ENCODE results near the gene ZEB1.
"Not testable (repeated sequence)": the region's sequence is repeated elsewhere in the genome, so short reads cannot be mapped to it uniquely, and the experiment has no call there.

ZEB1 gene

GRCh38 chr10:31399631-31400030, 80.6 kb downstream of the ZEB1 start:
- DNase-seq (ENCODE audit: low read depth), result no peak
- no peak overlapping the region for H3K4me3 ChIP-seq (ENCODE audit: low read length)
- TF ChIP-seq, protein P1, sequence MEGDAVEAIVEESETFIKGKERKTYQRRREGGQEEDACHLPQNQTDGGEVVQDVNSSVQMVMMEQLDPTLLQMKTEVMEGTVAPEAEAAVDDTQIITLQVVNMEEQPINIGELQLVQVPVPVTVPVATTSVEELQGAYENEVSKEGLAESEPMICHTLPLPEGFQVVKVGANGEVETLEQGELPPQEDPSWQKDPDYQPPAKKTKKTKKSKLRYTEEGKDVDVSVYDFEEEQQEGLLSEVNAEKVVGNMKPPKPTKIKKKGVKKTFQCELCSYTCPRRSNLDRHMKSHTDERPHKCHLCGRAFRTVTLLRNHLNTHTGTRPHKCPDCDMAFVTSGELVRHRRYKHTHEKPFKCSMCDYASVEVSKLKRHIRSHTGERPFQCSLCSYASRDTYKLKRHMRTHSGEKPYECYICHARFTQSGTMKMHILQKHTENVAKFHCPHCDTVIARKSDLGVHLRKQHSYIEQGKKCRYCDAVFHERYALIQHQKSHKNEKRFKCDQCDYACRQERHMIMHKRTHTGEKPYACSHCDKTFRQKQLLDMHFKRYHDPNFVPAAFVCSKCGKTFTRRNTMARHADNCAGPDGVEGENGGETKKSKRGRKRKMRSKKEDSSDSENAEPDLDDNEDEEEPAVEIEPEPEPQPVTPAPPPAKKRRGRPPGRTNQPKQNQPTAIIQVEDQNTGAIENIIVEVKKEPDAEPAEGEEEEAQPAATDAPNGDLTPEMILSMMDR (conservative IDR thresholded peaks at IDR 0.05; ENCODE audit: low read depth, low read length), result no peak

DNA sequence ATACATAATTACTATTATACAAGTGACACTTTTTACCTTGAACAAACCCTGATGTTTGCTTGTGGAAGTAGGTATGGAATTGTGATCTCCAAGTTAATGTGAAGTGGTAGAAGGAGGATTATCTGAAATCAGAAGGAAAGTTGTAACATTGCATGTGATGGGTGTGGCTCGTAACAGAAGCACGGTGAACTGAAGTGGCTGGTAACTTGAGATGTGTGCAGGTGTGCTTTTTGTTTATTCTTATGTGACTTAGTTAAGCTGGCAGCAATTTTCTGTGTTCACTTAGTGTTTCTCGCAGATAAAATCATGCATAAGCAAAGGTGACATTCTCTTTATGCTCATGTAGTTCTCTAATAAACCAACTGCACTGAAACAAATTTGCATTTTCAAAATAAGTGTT, 82.3 kb downstream of the ZEB1 start:
- H3K4me3 ChIP-seq (ENCODE audit: low read length), result no peak overlapping the region
- DNase-seq (ENCODE audit: low read depth), result no peak
- TF ChIP-seq, protein P1 (conservative IDR thresholded peaks at IDR 0.05; ENCODE audit: low read depth, low read length), result no peak

GRCh38 chr10:31404640-31405039, 85.6 kb downstream of the ZEB1 start:
- H3K4me3 ChIP-seq (ENCODE audit: low read length), result no peak overlapping the region
- TF ChIP-seq, protein P1 (conservative IDR thresholded peaks at IDR 0.05; ENCODE audit: low read depth, low read length), result no peak
- no peak for DNase-seq (ENCODE audit: low read depth)

GRCh38 chr10:31405829-31406228, 86.8 kb downstream of the ZEB1 start:
- not testable (repeated sequence) for DNase-seq (ENCODE audit: low read depth); H3K4me3 ChIP-seq (ENCODE audit: low read length)

GRCh38 chr10:31412397-31412796, 93.4 kb downstream of the ZEB1 start:
- DNase-seq (ENCODE audit: low read depth); H3K4me3 ChIP-seq (ENCODE audit: low read length): not testable (repeated sequence)

GRCh38 chr10:31413325-31413724, 94.3 kb downstream of the ZEB1 start:
- no peak overlapping the region for H3K4me3 ChIP-seq (ENCODE audit: low read length)
- TF ChIP-seq, protein P1 (conservative IDR thresholded peaks at IDR 0.05; ENCODE audit: low read depth, low read length), result no peak
- no peak for DNase-seq (ENCODE audit: low read depth)

- TF ChIP-seq, protein P1 (conservative IDR thresholded peaks at IDR 0.05; ENCODE audit: low read depth, low read length), result no peak
- no peak overlapping the region for H3K4me3 ChIP-seq (ENCODE audit: low read length)
- DNase-seq (ENCODE audit: low read depth), result no peak
These were observed 99.5 kb downstream of the ZEB1 start for GRCh38 chr10:31418481-31418880.

GRCh38 chr10:31419394-31420063, 100.5 kb downstream of the ZEB1 start:
- DNase-seq (ENCODE audit: low read depth), result peak; percentile 85
- TF ChIP-seq, protein P1 (conservative IDR thresholded peaks at IDR 0.05; ENCODE audit: low read depth, low read length), result no peak
- no peak overlapping the region for H3K4me3 ChIP-seq (ENCODE audit: low read length)

All from retinal pigment epithelial cell (primary cell).